Ishikawa (cell line): ENCODE data around the gene ACOT8.

Source experiments
- EP300 ChIP-seq: IDR thresholded peaks from 2 replicates; pipeline ENCODE4 v1.6.1; 2012; ENCODE audit warnings: borderline replicate concordance
- TAF1 ChIP-seq: IDR thresholded peaks from 2 replicates; pipeline ENCODE4 v1.6.1; 2012; ENCODE audit warnings: low read depth, mild to moderate bottlenecking
- USF1 ChIP-seq: IDR thresholded peaks from 2 replicates; pipeline ENCODE4 v1.6.1; 2012
- YY1 ChIP-seq: IDR thresholded peaks from 2 replicates; pipeline ENCODE4 v1.6.1; 2012; ENCODE audit warnings: low read depth

GRCh38 chr20:45833883-45834796, 23.1 kb downstream of the ACOT8 start:
- TF ChIP-seq EP300 (no peak), USF1 (no peak), TAF1 (peak; percentile 47), YY1 (no peak)
